ENCODE measurements around the gene CADM2.

DNA sequence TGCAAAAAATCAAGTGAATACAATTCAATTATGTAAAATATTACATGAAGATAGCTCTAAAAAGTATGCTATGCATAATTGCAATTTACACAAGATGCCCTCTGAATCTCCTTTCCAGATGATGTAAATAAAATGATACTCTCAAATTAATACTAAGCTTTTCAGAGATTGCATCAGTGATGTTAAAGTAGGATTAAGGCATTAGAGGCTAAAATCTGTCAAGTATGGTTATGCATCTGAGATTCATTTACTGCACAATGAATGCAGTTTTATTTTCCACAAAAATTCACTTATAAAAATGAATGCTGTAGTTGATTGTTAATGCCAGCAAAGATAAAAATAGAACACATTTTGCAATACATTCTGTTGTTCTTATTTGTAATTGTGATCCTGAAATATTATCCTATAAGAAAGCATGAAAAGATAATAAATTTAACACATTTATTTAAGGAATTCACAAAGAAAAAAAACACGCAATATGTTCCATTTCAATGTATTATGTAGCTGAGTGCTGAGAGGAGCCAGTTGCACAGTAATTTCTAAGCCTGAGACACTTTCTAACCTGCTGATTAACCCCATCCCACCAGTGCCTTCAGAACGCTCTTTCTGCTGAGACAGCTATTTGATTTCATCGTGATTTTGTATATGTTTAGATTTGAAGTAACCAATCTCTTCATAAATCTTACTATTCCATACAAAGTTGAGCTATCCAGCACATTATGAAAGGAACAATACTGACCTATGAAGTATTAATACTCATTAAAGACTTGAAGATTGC, 224.4 kb downstream of the CADM2 start:
- TF ChIP-seq, protein P1, sequence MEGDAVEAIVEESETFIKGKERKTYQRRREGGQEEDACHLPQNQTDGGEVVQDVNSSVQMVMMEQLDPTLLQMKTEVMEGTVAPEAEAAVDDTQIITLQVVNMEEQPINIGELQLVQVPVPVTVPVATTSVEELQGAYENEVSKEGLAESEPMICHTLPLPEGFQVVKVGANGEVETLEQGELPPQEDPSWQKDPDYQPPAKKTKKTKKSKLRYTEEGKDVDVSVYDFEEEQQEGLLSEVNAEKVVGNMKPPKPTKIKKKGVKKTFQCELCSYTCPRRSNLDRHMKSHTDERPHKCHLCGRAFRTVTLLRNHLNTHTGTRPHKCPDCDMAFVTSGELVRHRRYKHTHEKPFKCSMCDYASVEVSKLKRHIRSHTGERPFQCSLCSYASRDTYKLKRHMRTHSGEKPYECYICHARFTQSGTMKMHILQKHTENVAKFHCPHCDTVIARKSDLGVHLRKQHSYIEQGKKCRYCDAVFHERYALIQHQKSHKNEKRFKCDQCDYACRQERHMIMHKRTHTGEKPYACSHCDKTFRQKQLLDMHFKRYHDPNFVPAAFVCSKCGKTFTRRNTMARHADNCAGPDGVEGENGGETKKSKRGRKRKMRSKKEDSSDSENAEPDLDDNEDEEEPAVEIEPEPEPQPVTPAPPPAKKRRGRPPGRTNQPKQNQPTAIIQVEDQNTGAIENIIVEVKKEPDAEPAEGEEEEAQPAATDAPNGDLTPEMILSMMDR (IDR thresholded peaks at IDR 0.05): no peak
- TF ChIP-seq POLR2A (IDR thresholded peaks at IDR 0.05): no peak

Data from adrenal gland (tissue), 5 donors.